LNCaP clone FGC (cell line): ENCODE data around the gene GALNT18.

Experiments
- DNase-seq: peaks from one replicate; pipeline ENCODE4 v3.0.0-alpha.2; 2011; ENCODE audit warnings: low read depth
- H3K4me3 ChIP-seq: 2 replicates; pipeline ENCODE4 v1.5.1; 2011; ENCODE audit warnings: mild to moderate bottlenecking, low read depth, low read length, control low read depth
- TF ChIP-seq, protein P1 (sequence below): IDR thresholded peaks from 2 replicates; pipeline ENCODE4 v1.5.1; 2012; ENCODE audit warnings: mild to moderate bottlenecking; ENCODE audit not compliant: control insufficient read depth, insufficient read depth; ENCODE audit errors: extremely low read depth

GALNT18 gene

GRCh38 chr11:11280826-11281225, 341.0 kb downstream of the GALNT18 start:
- H3K4me3 ChIP-seq = no peak overlapping the region
- TF ChIP-seq, protein P1, sequence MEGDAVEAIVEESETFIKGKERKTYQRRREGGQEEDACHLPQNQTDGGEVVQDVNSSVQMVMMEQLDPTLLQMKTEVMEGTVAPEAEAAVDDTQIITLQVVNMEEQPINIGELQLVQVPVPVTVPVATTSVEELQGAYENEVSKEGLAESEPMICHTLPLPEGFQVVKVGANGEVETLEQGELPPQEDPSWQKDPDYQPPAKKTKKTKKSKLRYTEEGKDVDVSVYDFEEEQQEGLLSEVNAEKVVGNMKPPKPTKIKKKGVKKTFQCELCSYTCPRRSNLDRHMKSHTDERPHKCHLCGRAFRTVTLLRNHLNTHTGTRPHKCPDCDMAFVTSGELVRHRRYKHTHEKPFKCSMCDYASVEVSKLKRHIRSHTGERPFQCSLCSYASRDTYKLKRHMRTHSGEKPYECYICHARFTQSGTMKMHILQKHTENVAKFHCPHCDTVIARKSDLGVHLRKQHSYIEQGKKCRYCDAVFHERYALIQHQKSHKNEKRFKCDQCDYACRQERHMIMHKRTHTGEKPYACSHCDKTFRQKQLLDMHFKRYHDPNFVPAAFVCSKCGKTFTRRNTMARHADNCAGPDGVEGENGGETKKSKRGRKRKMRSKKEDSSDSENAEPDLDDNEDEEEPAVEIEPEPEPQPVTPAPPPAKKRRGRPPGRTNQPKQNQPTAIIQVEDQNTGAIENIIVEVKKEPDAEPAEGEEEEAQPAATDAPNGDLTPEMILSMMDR = no peak
- no peak for DNase-seq

GRCh38 chr11:11279956-11280689, 341.7 kb downstream of the GALNT18 start:
- TF ChIP-seq, protein P1 = no peak
- no peak overlapping the region for H3K4me3 ChIP-seq
- DNase-seq = no peak

- H3K4me3 ChIP-seq = no peak overlapping the region
- DNase-seq = no peak
- TF ChIP-seq, protein P1 = no peak
These were observed 349.6 kb downstream of the GALNT18 start for GRCh38 chr11:11272254-11272653.

DNA sequence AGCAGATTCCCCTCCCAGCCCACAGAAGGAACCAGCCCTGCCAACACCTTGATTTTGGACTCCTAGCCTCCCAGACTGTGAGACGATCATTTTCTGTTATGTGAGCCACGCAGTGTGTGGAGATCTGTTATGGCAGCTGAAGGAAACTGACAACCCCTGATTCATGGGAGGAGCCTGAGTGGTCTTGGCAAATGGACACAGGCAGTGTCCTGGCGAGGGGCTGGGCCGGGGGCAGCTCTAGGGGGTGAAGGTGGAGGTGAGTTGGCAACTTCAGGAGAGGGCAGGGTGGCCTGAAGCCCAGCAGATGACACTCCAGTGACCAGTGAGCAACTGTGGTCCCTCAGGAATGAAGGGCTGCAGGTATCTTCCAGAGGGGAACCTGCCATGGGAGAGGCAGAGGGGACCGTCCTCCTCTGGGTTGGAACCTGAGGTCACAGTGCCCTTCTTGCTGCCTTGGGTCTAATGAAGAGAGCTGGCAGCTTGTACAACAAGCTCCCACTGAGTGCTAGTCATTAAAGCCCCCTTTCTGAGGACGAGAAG, 351.5 kb downstream of the GALNT18 start:
- DNase-seq = no peak
- no peak overlapping the region for H3K4me3 ChIP-seq
- TF ChIP-seq, protein P1 = no peak

GRCh38 chr11:11268706-11269105, 353.1 kb downstream of the GALNT18 start:
- DNase-seq = no peak
- TF ChIP-seq, protein P1 = no peak

GRCh38 chr11:11268119-11268518, 353.7 kb downstream of the GALNT18 start:
- no peak overlapping the region for H3K4me3 ChIP-seq
- DNase-seq = no peak
- TF ChIP-seq, protein P1 = no peak

More at GRCh38 chr11:11268706-11269105, 353.1 kb downstream of the GALNT18 start:
- no peak overlapping the region for H3K4me3 ChIP-seq
